Duodenal mucosa (tissue), 2 donors: Measurements from ENCODE around the gene CCL3.

Source experiments
- H3K27ac ChIP-seq: one replicate; pipeline ENCODE4 v1.7.0; 2013; ENCODE audit warnings: low read depth, low read length
- H3K27me3 ChIP-seq, 2 donors: one replicate each; pipeline ENCODE4 v1.7.0; 2013; ENCODE audit warnings: low read length in 2 of 2, control low read depth in 1 of 2; ENCODE audit not compliant: insufficient read depth in 2 of 2, control insufficient read depth in 1 of 2
- H3K36me3 ChIP-seq, 2 donors: one replicate each; pipeline ENCODE4 v1.7.0; 2013; ENCODE audit warnings: low read length in 2 of 2, control low read depth in 1 of 2; ENCODE audit not compliant: insufficient read depth in 2 of 2, control insufficient read depth in 1 of 2
- H3K4me1 ChIP-seq, 2 donors: one replicate each; pipeline ENCODE4 v1.7.0; 2013; ENCODE audit warnings: low read length in 2 of 2, control low read depth in 1 of 2; ENCODE audit not compliant: insufficient read depth in 2 of 2, control insufficient read depth in 1 of 2
- H3K4me3 ChIP-seq, 2 donors: one replicate each; pipeline ENCODE4 v1.7.0; 2013; ENCODE audit warnings: low read length in 2 of 2, low read depth in 1 of 2
- H3K9ac ChIP-seq, 2 donors: one replicate each; pipeline ENCODE4 v1.7.0; 2013; ENCODE audit warnings: low read length in 2 of 2, low read depth in 1 of 2
- H3K9me3 ChIP-seq, 2 donors: one replicate each; pipeline ENCODE4 v1.7.0; 2013; ENCODE audit warnings: low read length in 2 of 2, control low read depth in 1 of 2; ENCODE audit not compliant: control insufficient read depth in 1 of 2

Gene CCL3

DNA sequence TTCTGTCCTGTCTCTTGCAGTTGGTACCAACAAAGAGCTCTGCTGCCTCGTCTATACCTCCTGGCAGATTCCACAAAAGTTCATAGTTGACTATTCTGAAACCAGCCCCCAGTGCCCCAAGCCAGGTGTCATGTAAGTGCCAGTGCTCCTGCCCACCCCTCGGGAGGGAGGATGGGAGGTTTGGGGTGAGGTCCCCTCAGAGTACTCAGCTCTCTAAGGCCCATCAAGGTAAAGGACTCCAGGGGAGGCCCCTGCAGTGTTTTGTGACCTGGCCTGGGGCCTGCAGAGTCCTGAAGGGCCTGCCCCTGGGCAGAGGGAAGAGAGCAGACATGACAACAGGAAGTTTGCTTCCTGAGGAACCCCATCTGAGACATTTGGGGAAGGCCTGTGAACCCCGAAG is 19.5 kb downstream of the CCL3 start:
- Histone ChIP-seq H3K27me3 (no peaks in the 10 kb centered on the region), H3K9ac (no peak overlapping the region), H3K27ac (no peak overlapping the region), H3K9me3 (no peaks in the 10 kb centered on the region), H3K4me3 (no peak overlapping the region), H3K36me3 (no peaks in the 10 kb centered on the region), H3K4me1 (no peaks in the 10 kb centered on the region)

DNA sequence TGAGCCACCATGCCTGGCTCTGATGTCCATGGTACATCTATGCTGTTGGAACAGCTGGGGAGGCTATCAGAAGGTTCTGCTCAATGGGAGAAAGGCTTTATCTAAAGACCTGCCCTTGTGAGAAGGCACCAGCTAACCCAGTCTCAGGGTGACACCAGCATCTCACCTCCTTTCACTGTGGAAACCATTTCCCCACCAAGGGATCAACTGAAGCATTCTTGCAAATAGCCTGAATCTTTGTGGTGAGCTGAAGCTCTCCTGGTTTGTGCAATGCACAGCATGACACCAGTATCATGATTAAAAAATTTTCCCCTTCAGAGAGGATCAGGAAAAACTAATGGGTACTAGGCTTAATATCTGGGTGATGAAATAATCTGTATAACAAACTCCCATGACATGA is 20.8 kb downstream of the CCL3 start:
- no peaks in the 10 kb centered on the region for H3K36me3 ChIP-seq
- H3K4me1 ChIP-seq = no peaks in the 10 kb centered on the region
- no peak overlapping the region for H3K4me3 ChIP-seq
- no peak overlapping the region for H3K27ac ChIP-seq
- H3K9ac ChIP-seq = no peak overlapping the region
- no peaks in the 10 kb centered on the region for H3K9me3 ChIP-seq
- H3K27me3 ChIP-seq = no peaks in the 10 kb centered on the region

GRCh38 chr17:36068524-36068923 is 21.4 kb downstream of the CCL3 start:
- no peak overlapping the region for H3K27ac ChIP-seq
- no peak overlapping the region for H3K4me3 ChIP-seq
- no peaks in the 10 kb centered on the region for H3K27me3 ChIP-seq
- H3K9ac ChIP-seq = no peak overlapping the region
- H3K9me3 ChIP-seq = no peaks in the 10 kb centered on the region
- H3K4me1 ChIP-seq = no peaks in the 10 kb centered on the region
- H3K36me3 ChIP-seq = no peaks in the 10 kb centered on the region

DNA sequence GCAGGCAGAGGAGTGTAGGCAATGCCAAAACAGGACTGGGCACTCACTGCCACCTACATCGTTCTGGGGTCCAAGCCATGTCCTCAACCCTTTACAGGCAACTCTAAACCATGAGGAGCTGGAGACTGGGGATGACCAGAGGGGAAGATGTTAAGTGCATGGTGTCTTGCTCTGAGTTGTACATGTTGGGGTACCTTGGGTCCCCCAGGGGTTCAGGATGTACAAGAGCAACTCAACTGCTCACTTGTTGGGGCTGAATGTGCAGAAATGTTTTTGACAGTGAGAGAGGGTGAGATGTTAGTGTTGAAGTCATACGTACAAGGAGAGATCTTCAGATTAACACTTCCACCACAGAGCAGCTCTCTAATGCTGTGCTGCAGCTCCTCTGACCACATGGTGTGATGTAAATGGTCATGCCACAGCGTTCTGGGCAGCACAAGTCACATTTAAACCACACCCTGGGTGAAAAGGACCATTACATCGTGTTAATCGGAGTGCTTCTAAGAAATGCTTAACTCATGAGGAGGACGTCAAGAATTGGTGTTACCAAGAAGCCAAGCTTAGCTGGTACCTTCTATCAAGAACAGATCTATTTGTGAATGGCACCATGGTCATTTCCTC is 23.5 kb downstream of the CCL3 start:
- Histone ChIP-seq H3K36me3 (no peaks in the 10 kb centered on the region), H3K27ac (no peak overlapping the region), H3K27me3 (no peaks in the 10 kb centered on the region), H3K4me3 (no peak overlapping the region), H3K4me1 (no peaks in the 10 kb centered on the region), H3K9ac (no peak overlapping the region), H3K9me3 (no peaks in the 10 kb centered on the region)

DNA sequence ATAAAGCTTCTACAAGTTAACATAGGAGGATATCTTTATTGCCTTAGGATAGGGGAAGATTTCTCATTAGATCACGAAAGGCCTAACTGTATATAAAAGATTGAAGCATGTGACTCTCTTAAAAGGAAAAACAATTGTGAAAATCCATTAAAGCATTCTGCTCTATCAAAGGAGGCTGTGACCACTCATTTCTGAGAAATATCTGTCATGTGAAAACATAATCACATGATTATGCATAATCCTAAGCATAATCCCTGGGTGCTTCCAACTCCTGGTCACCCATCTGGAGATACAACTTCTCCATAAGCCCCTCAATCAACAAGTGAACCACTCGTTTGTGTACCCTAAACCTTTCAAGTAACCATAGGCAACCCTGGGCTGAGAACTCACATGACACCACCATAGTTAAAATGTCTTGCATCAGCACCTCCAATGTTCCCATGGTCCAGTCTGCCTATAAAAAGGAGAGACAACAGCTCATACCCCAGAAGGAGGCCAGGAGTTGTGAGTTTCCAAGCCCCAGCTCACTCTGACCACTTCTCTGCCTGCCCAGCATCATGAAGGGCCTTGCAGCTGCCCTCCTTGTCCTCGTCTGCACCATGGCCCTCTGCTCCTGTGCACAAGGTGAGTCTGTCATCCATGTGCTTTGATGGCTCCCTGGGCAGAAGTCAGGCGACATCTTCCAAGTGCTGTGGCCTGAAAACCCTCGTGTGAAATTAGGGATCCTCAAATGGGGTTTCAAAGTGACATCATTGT is 26.0 kb downstream of the CCL3 start, which contains the start of gene CCL18:
TSS of gene CCL18 (plus strand) at position 487 of the 756 bp plus-strand sequence. CDS start at position 558, 71 bp downstream.
- H3K27ac ChIP-seq = no peak within 1 kb of the TSS
- H3K9me3 ChIP-seq = no peaks in the 10 kb centered on the region
- H3K36me3 ChIP-seq = no peaks in the 10 kb centered on the region
- H3K4me1 ChIP-seq = no peaks in the 10 kb centered on the region
- H3K27me3 ChIP-seq = no peaks in the 10 kb centered on the region
- H3K4me3 ChIP-seq = no peak within 1 kb of the TSS
- H3K9ac ChIP-seq = no peak within 1 kb of the TSS

GRCh38 chr17:36060816-36061215 is 29.1 kb downstream of the CCL3 start:
- H3K27me3 ChIP-seq = no peaks in the 10 kb centered on the region
- H3K9me3 ChIP-seq = no peaks in the 10 kb centered on the region
- H3K4me3 ChIP-seq = no peak overlapping the region

GRCh38 chr17:36059406-36059805 is 30.5 kb downstream of the CCL3 start:
- Histone ChIP-seq H3K4me1 (no peaks in the 10 kb centered on the region), H3K4me3 (no peak overlapping the region), H3K27ac (no peak overlapping the region), H3K9me3 (no peaks in the 10 kb centered on the region), H3K9ac (no peak overlapping the region), H3K36me3 (no peaks in the 10 kb centered on the region), H3K27me3 (no peaks in the 10 kb centered on the region)

More at GRCh38 chr17:36060816-36061215, 29.1 kb downstream of the CCL3 start:
- H3K36me3 ChIP-seq = no peaks in the 10 kb centered on the region
- no peak overlapping the region for H3K9ac ChIP-seq
- no peaks in the 10 kb centered on the region for H3K4me1 ChIP-seq
- H3K27ac ChIP-seq = no peak overlapping the region

DNA sequence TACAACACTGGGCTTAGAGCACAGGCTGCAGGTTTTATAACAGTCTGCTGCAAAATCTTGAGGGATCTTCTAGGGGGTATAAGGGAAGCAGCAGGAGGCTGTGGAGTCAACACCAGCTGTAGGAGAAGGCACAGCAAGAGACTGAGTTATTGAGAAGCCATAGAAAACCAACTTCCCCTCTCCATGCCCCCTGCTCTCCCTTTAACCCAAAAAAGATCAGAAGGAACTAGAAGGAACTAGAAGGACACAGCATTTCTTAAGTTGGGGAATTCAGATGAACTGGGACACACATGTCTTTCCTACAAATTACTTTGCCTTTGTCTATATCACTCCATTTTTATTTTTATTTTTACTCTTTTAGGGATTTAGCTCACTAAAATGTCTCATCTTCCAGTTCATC is 32.0 kb downstream of the CCL3 start:
- Histone ChIP-seq H3K9me3 (no peaks in the 10 kb centered on the region), H3K27ac (no peak overlapping the region), H3K4me3 (no peak overlapping the region), H3K27me3 (no peaks in the 10 kb centered on the region), H3K4me1 (no peaks in the 10 kb centered on the region), H3K9ac (no peak overlapping the region), H3K36me3 (no peaks in the 10 kb centered on the region)

- Histone ChIP-seq H3K4me3 (no peak overlapping the region), H3K36me3 (no peaks in the 10 kb centered on the region), H3K9ac (no peak overlapping the region), H3K4me1 (no peaks in the 10 kb centered on the region), H3K27ac (no peak overlapping the region), H3K9me3 (no peaks in the 10 kb centered on the region), H3K27me3 (no peaks in the 10 kb centered on the region)
Measured at GRCh38 chr17:36055921-36056520, 33.9 kb downstream of the CCL3 start.

DNA sequence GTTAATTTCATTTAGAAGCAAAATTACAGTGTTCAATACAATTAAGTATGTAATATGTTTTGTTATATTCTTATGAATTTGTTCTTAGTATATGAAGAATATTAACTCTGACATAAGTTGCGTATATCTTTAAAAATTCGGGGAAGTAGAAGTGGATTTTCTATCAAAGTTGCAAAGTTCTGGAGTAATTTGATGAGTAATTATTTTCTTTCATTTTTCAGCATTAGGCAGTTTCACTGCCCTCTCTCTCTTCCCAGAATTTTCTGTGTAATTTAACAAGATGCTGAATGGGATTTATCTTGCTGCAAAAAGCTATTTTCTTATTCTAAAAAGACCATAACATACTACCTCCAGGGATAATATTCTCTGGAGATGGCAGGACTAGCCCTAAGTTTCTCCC is 34.8 kb downstream of the CCL3 start:
- H3K27ac ChIP-seq = no peak overlapping the region
- H3K9me3 ChIP-seq = no peaks in the 10 kb centered on the region
- H3K4me1 ChIP-seq = no peaks in the 10 kb centered on the region
- no peak overlapping the region for H3K9ac ChIP-seq
- H3K4me3 ChIP-seq = no peak overlapping the region
- no peaks in the 10 kb centered on the region for H3K27me3 ChIP-seq
- no peaks in the 10 kb centered on the region for H3K36me3 ChIP-seq
